OCI-M2 (cell line): Measurements from ENCODE around the gene DTNB.

Experiments
- DNase-seq: peaks from one replicate; lab custom pipeline; 2025; ENCODE audit not compliant: unreplicated experiment; lab: John Stamatoyannopoulos, UW

DTNB gene

GRCh38 chr2:25592766-25593292, 80.5 kb downstream of the DTNB start:
- no peak for DNase-seq

GRCh38 chr2:25590921-25591505, 82.4 kb downstream of the DTNB start:
- no peak for DNase-seq

- DNase-seq: no peak
Measured at GRCh38 chr2:25589676-25590205, 83.6 kb downstream of the DTNB start.

- DNase-seq: no peak
Measured at GRCh38 chr2:25588576-25588975, 84.8 kb downstream of the DTNB start.

GRCh38 chr2:25587361-25587760, 86.0 kb downstream of the DTNB start:
- DNase-seq: no peak

GRCh38 chr2:25586726-25587144, 86.6 kb downstream of the DTNB start:
- no peak for DNase-seq

GRCh38 chr2:25585189-25585588, 88.2 kb downstream of the DTNB start:
- no peak for DNase-seq

GRCh38 chr2:25582077-25582830, 91.1 kb downstream of the DTNB start:
- DNase-seq: no peak

- no peak for DNase-seq
Measured at GRCh38 chr2:25576596-25576995, 96.8 kb downstream of the DTNB start.

GRCh38 chr2:25572638-25573037, 100.7 kb downstream of the DTNB start:
- DNase-seq: no peak

- no peak for DNase-seq
Measured at GRCh38 chr2:25570161-25570845, 103.1 kb downstream of the DTNB start.

GRCh38 chr2:25567406-25567805, 106.0 kb downstream of the DTNB start:
- DNase-seq: no peak

- peak; percentile 3 for DNase-seq
Measured at GRCh38 chr2:25566694-25567093, 106.7 kb downstream of the DTNB start.

GRCh38 chr2:25566094-25566493, 107.3 kb downstream of the DTNB start:
- DNase-seq: no peak

GRCh38 chr2:25561136-25561850, 112.1 kb downstream of the DTNB start:
- DNase-seq: no peak

- no peak for DNase-seq
Measured at GRCh38 chr2:25559148-25559547, 114.2 kb downstream of the DTNB start.

GRCh38 chr2:25558262-25558661, 115.1 kb downstream of the DTNB start:
- DNase-seq: peak; percentile 7

GRCh38 chr2:25557179-25558036, 116.0 kb downstream of the DTNB start:
- no peak for DNase-seq

GRCh38 chr2:25552318-25552717, 121.1 kb downstream of the DTNB start:
- no peak for DNase-seq

GRCh38 chr2:25551316-25551715, 122.1 kb downstream of the DTNB start:
- DNase-seq: no peak
